IMR-90 (cell line): ENCODE data around the gene ENDOD1. TPM values are rescaled to one million over a fixed set of nuclear protein-coding genes. Genes with fewer than 3 reads are reported as not detected.

ENCODE experiments used
- ATAC-seq: fragments of 200-7000 bp; cut with Tn5 transposase; 2 replicates; pipeline ENCODE4 v1.9.1; 2020; ENCODE audit warnings: low read depth, mild to moderate bottlenecking, moderate library complexity
- BruUV-seq: library from RNA; stranded (reverse); fragments of 400-500 nt; replicated peaks from 2 replicates; lab custom pipeline; 2021; lab: Mats Ljungman, UMichigan
- CTCF ChIA-PET: fragments of 300-600 bp; formaldehyde crosslinking; extraction: SDS; loops from one replicate; lab custom pipeline; 2021; ENCODE audit warnings: antibody characterized with exemption; lab: Yijun Ruan, JAX
- POLR2A ChIA-PET: fragments of 300-600 bp; sonication (Branson Sonifier 250); formaldehyde crosslinking; loops from one replicate; lab custom pipeline; 2022; ENCODE audit warnings: antibody characterized with exemption; ENCODE audit not compliant: unreplicated experiment; lab: Charles Lee
- DNase-seq: peaks from one replicate; pipeline ENCODE4 v3.0.0; 2013
- H2AFZ ChIP-seq: replicated peaks from 2 replicates; pipeline ENCODE3; 2013; ENCODE audit warnings: low read length, mild to moderate bottlenecking; ENCODE audit not compliant: poor library complexity
- H2AK5ac ChIP-seq: 2 replicates; pipeline ENCODE4 v1.6.1; 2013; ENCODE audit warnings: low read depth, low read length, inconsistent platforms
- H2AK9ac ChIP-seq: replicated peaks from 2 replicates; pipeline ENCODE3; 2013; ENCODE audit warnings: mild to moderate bottlenecking, low read depth, low read length, moderate library complexity; ENCODE audit not compliant: poor library complexity
- H2BK120ac ChIP-seq: 2 replicates; pipeline ENCODE4 v1.6.1; 2013; ENCODE audit warnings: low read depth, low read length, inconsistent platforms
- H2BK15ac ChIP-seq: 3 replicates; pipeline ENCODE4 v1.6.1; 2013; ENCODE audit warnings: low read depth, low read length, inconsistent platforms
- H2BK20ac ChIP-seq: 2 replicates; pipeline ENCODE4 v1.6.1; 2013; ENCODE audit warnings: low read depth, mild to moderate bottlenecking, inconsistent platforms, low read length, moderate library complexity
- H2BK5ac ChIP-seq: 2 replicates; pipeline ENCODE4 v1.6.1; 2013; ENCODE audit warnings: mild to moderate bottlenecking, low read depth, low read length, inconsistent platforms; ENCODE audit not compliant: poor library complexity, severe bottlenecking
- H3K14ac ChIP-seq: replicated peaks from 2 replicates; pipeline ENCODE4 v1.6.1; 2013; ENCODE audit warnings: low read depth, low read length, inconsistent platforms
- H3K18ac ChIP-seq: 2 replicates; pipeline ENCODE4 v1.6.1; 2013; ENCODE audit warnings: low read depth, low read length, control low read depth
- H3K23ac ChIP-seq: 2 replicates; pipeline ENCODE4 v1.6.1; 2013; ENCODE audit warnings: low read depth, low read length, inconsistent platforms
- H3K27ac ChIP-seq: 2 replicates; pipeline ENCODE4 v1.5.1; 2013; ENCODE audit warnings: mild to moderate bottlenecking, control low read depth, low read length; ENCODE audit not compliant: insufficient read depth
- H3K27me3 ChIP-seq: 2 replicates; pipeline ENCODE4 v1.6.1; 2013; ENCODE audit warnings: low read length; ENCODE audit not compliant: control insufficient read depth, insufficient read depth
- H3K36me3 ChIP-seq: 2 replicates; pipeline ENCODE4 v1.6.1; 2013; ENCODE audit warnings: low read length, mixed read lengths; ENCODE audit not compliant: control insufficient read depth, insufficient read depth
- H3K4ac ChIP-seq: 2 replicates; pipeline ENCODE4 v1.6.1; 2013; ENCODE audit warnings: low read depth, low read length, inconsistent platforms
- H3K4me1 ChIP-seq: 2 replicates; pipeline ENCODE4 v1.6.1; 2013; ENCODE audit warnings: low read length, mixed read lengths; ENCODE audit not compliant: control insufficient read depth, insufficient read depth
- H3K4me2 ChIP-seq: 2 replicates; pipeline ENCODE4 v1.6.1; 2013; ENCODE audit warnings: low read depth, mild to moderate bottlenecking, control low read depth, low read length, moderate library complexity
- H3K4me3 ChIP-seq: 2 replicates; pipeline ENCODE4 v1.5.1; 2013; ENCODE audit warnings: low read depth, mild to moderate bottlenecking, control low read depth, low read length, moderate library complexity; ENCODE audit not compliant: insufficient read depth
- H3K56ac ChIP-seq: 2 replicates; pipeline ENCODE4 v1.6.1; 2013; ENCODE audit warnings: low read length, inconsistent platforms; ENCODE audit not compliant: insufficient read depth; ENCODE audit errors: extremely low read depth
- H3K79me1 ChIP-seq, 2 experiments: 2 replicates each; pipeline ENCODE4 v1.6.1; 2013; ENCODE audit warnings: low read length in 2 of 2, inconsistent platforms in 1 of 2, low read depth in 1 of 2
- H3K9ac ChIP-seq: 2 replicates; pipeline ENCODE4 v1.6.1; 2013; ENCODE audit warnings: low read depth, low read length, control low read depth
- H3K9me1 ChIP-seq: 2 replicates; pipeline ENCODE4 v1.6.1; 2013; ENCODE audit warnings: low read length, inconsistent platforms; ENCODE audit not compliant: insufficient read depth
- H3K9me3 ChIP-seq: 2 replicates; pipeline ENCODE4 v1.6.1; 2013; ENCODE audit warnings: low read length; ENCODE audit not compliant: control insufficient read depth, insufficient read depth
- H4K20me1 ChIP-seq: 2 replicates; pipeline ENCODE4 v1.6.1; 2013; ENCODE audit warnings: low read length, inconsistent platforms; ENCODE audit not compliant: insufficient read depth
- H4K5ac ChIP-seq: 2 replicates; pipeline ENCODE4 v1.6.1; 2013; ENCODE audit warnings: mild to moderate bottlenecking, low read depth, low read length, control low read depth
- H4K8ac ChIP-seq, 2 experiments: 2 replicates each; pipeline ENCODE4 v1.6.1; 2013; ENCODE audit warnings: low read depth in 2 of 2, low read length in 2 of 2, control low read depth in 1 of 2, inconsistent platforms in 1 of 2
- H4K91ac ChIP-seq: 2 replicates; pipeline ENCODE4 v1.6.1; 2013; ENCODE audit warnings: low read depth, low read length, inconsistent platforms; ENCODE audit not compliant: insufficient read depth
- MXI1 ChIP-seq: IDR thresholded peaks from 2 replicates; pipeline ENCODE4 v1.6.1; 2012; ENCODE audit warnings: low read depth, mild to moderate bottlenecking, low read length, moderate library complexity, borderline replicate concordance
- RFX5 ChIP-seq: IDR thresholded peaks from 2 replicates; pipeline ENCODE4 v1.8.0; 2012; ENCODE audit warnings: low read depth, mild to moderate bottlenecking, low read length, moderate library complexity
- WGBS, 2 experiments: methylation state at CpG; one replicate each; pipeline versions ENCODE4 v1.1.5 to v1.1.7; 2013; ENCODE audit warnings: missing lambda C conversion rate in 2 of 2; ENCODE audit not compliant: insufficient read length in 1 of 2; ENCODE audit errors: extremely low coverage in 2 of 2; 5-methylcytosine and 5-hydroxymethylcytosine counted together
- dilution Hi-C: fragments of 300-500 bp; cut with HindIII; formaldehyde crosslinking; loops from one replicate; pipeline ENCODE4 v1.14.3; 2018; ENCODE audit warnings: low sequenced_read_pairs; ENCODE audit not compliant: unreplicated experiment
- in situ Hi-C: fragments of 300-500 bp; cut with MboI; formaldehyde crosslinking; loops from 3 replicates; pipeline ENCODE4 v1.14.3; 2019; ENCODE audit warnings: low sequenced_read_pairs, inconsistent platforms, mixed read lengths
- intact Hi-C: fragments of 100-400 bp; cut with micrococcal nuclease; formaldehyde crosslinking; loops from 2 replicates; pipeline ENCODE4 v1.10.0; 2022
- polyA plus RNA-seq, 3 experiments: library from polyadenylated mRNA; depleted of rRNA; stranded (reverse); fragments of >200 nt; gene quantifications; 2 replicates each; pipeline ENCODE4 v1.2.3, GENCODE V29; 2012; ENCODE audit warnings: low replicate concordance in 1 of 3
- total RNA-seq: library from RNA; depleted of rRNA; stranded (reverse); fragments of >200 nt; gene quantifications from 2 replicates; pipeline ENCODE4 v1.2.3, GENCODE V29; 2012
- TF ChIP-seq, protein P1 (sequence below): fragments of 150-350 bp; IDR thresholded peaks from 2 replicates; pipeline ENCODE4 v1.6.1; 2016; ENCODE audit warnings: low read depth, mild to moderate bottlenecking, low read length, moderate library complexity, borderline replicate concordance

Gene ENDOD1
- total and polyA plus RNA-seq, 2 of the 4 experiments (the other 2 are of a cell fraction), result 7.0 to 17.6 TPM

DNA sequence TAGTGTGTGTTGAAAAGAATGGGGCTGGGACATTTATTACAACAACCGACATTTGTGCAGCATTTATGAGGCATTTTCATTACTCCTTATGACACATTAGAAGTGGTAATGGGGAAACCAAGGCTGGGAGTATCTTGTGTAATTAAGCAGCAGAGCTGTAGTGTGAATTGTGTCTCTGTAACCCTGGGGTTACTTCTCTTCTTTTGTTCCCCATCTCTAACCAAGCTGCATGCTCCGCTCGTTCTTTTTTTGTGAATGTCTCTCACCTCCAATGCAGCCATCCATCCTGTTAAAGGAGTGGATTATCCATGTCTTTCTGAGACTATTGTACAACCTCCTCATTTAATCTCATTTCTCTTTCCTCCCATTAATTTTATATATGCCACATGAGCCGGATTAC, 65.7 kb downstream of the ENDOD1 start:
- no peak overlapping the region for H2BK15ac ChIP-seq
- in situ Hi-C loops, result loop anchor here (5.0 kb wide), 1 partner anchor 552 kb away; no protein-coding TSS in a partner anchor
- H3K4me2 ChIP-seq, result no peak overlapping the region
- no peak overlapping the region for H3K23ac ChIP-seq
- no peaks in the 10 kb centered on the region for H3K79me1 ChIP-seq
- H3K27me3 ChIP-seq, result peaks cover 2% of the 10 kb centered on the region; the same call in 1 of the 2 replicates
- no peak overlapping the region for H3K18ac ChIP-seq
- POLR2A ChIA-PET, result no interaction called here
- H2BK5ac ChIP-seq, result no peak overlapping the region
- no peak overlapping the region for H2AK9ac ChIP-seq
- intact Hi-C loops, result loop anchor here (2.0 to 10.0 kb wide), 2 partner anchors 439 to 1271 kb away; no protein-coding TSS in a partner anchor
- no peak overlapping the region for H4K5ac ChIP-seq
- H3K14ac ChIP-seq, result no peak overlapping the region
- ATAC-seq, result no peak
- no peak overlapping the region for H3K4ac ChIP-seq
- no peaks in the 10 kb centered on the region for H3K9me1 ChIP-seq
- H2AFZ ChIP-seq, result no peak overlapping the region
- H3K9ac ChIP-seq, result no peak overlapping the region
- no peak overlapping the region for H3K4me3 ChIP-seq
- no peak overlapping the region for H4K8ac ChIP-seq
- no peak overlapping the region for H2AK5ac ChIP-seq
- H4K20me1 ChIP-seq, result no peaks in the 10 kb centered on the region
- CTCF ChIA-PET, result interaction anchor here (0.8 to 5.0 kb wide), 3 partner anchors 10 to 550 kb away, joined by 3 to 45 read pairs (median 3); no protein-coding TSS in a partner anchor
- no peak overlapping the region for H2BK20ac ChIP-seq
- no peak overlapping the region for H2BK120ac ChIP-seq
- H4K91ac ChIP-seq, result no peak overlapping the region
- no peak for DNase-seq
- H3K56ac ChIP-seq, result no peak overlapping the region
- no peaks in the 10 kb centered on the region for H3K36me3 ChIP-seq
- no peaks in the 10 kb centered on the region for H3K9me3 ChIP-seq
- BruUV-seq, result no TSS peak
- WGBS, 2 experiments, result no CpG with 5 or more reads among the region's 4 CpGs
- dilution Hi-C loops, result no loop called here
- TF ChIP-seq, protein P1, sequence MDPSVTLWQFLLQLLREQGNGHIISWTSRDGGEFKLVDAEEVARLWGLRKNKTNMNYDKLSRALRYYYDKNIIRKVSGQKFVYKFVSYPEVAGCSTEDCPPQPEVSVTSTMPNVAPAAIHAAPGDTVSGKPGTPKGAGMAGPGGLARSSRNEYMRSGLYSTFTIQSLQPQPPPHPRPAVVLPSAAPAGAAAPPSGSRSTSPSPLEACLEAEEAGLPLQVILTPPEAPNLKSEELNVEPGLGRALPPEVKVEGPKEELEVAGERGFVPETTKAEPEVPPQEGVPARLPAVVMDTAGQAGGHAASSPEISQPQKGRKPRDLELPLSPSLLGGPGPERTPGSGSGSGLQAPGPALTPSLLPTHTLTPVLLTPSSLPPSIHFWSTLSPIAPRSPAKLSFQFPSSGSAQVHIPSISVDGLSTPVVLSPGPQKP, result no peak
- no peak for TF ChIP-seq RFX5
- no peak for TF ChIP-seq MXI1
- no peaks in the 10 kb centered on the region for H3K4me1 ChIP-seq
- H3K27ac ChIP-seq, result no peak overlapping the region
